ENCODE data around the gene DUSP5. TPM values are rescaled to one million over a fixed set of nuclear protein-coding genes. Genes with fewer than 3 reads are reported as not detected.

DUSP5 gene
- total and polyA plus RNA-seq, 10 of the 15 experiments (the other 5 are each of a cell fraction or from before 2014, with no cell fraction given), result 2.1 to 95.9 (median 23.4) TPM

- TF ChIP-seq EED (IDR thresholded peaks at IDR 0.05; ENCODE audit: low read depth) (no peak), BHLHE40 (IDR thresholded peaks at IDR 0.05; ENCODE audit: borderline replicate concordance in 1 of 2, low read depth in 2 of 2, low read length in 1 of 2) (no peak; a peak in 1 of 4 replicates), EP300 (IDR thresholded peaks at IDR 0.05; ENCODE audit: borderline replicate concordance in 1 of 2, control insufficient read depth in 1 of 2, low read depth in 2 of 2, low read length in 2 of 2) (peak; percentile 41 to 45; a peak in 1 of 4 replicates), TBL1XR1 (IDR thresholded peaks at IDR 0.05; ENCODE audit: low read depth, low read length) (peak; percentile 14; the same call in 1 of the 2 replicates), NR2F1 (conservative IDR thresholded peaks at IDR 0.05) (no peak), SUZ12 (IDR thresholded peaks at IDR 0.05; ENCODE audit: unreplicated experiment) (no peak), ZNF687 (IDR thresholded peaks at IDR 0.05) (no peak), SMARCA5 (IDR thresholded peaks at IDR 0.05) (no peak), SMAD1 (IDR thresholded peaks at IDR 0.05; ENCODE audit: low read depth, partially characterized antibody) (no peak), POU2F2 (IDR thresholded peaks at IDR 0.05; ENCODE audit: borderline replicate concordance, low read depth, low read length) (0 out of 3 replicates have a peak, but pooled peaks have one; percentile 27), CHD4 (IDR thresholded peaks at IDR 0.05) (no peak), NFYB (IDR thresholded peaks at IDR 0.05; ENCODE audit: insufficient read depth, low read depth, low read length) (no peak), FOS (IDR thresholded peaks at IDR 0.05; ENCODE audit: borderline replicate concordance, extremely low read depth, insufficient read length) (no peak), BCL11A (IDR thresholded peaks at IDR 0.05; ENCODE audit: low read depth, low read length) (no peak), CUX1 (IDR thresholded peaks at IDR 0.05; ENCODE audit: insufficient replicate concordance, low read depth, low read length) (peak; percentile 97), TAF1 (IDR thresholded peaks at IDR 0.05; ENCODE audit: borderline replicate concordance, low read depth, low read length) (peak; percentile 51; the same call in 1 of the 2 replicates), NFIC (IDR thresholded peaks at IDR 0.05; ENCODE audit: low read depth, low read length) (no peak), RAD51 (IDR thresholded peaks at IDR 0.05) (no peak), BMI1 (IDR thresholded peaks at IDR 0.05; ENCODE audit: borderline replicate concordance) (0 out of 2 replicates have a peak, but pooled peaks have one; percentile 9), GATAD2B (conservative IDR thresholded peaks at IDR 0.05; ENCODE audit: low read depth) (peak; percentile 12; the same call in 1 of the 2 replicates), SIN3A (IDR thresholded peaks at IDR 0.05; ENCODE audit: low read depth, low read length) (0 out of 2 replicates have a peak, but pooled peaks have one; percentile 5)
Observed at GRCh38 chr10:110502072-110502845, 4.6 kb downstream of the DUSP5 start (continued).
